Transverse colon (tissue), 4 donors: ENCODE results near the gene SMAD5.

Source experiments
- EP300 ChIP-seq: sonication (generic); formaldehyde crosslinking; IDR thresholded peaks from one replicate; pipeline ENCODE4 v1.6.1; 2017; ENCODE audit warnings: antibody characterized with exemption, low read depth
- POLR2A ChIP-seq: fragments of 450-650 bp; IDR thresholded peaks from one replicate; pipeline ENCODE4 v1.6.1; 2016; ENCODE audit warnings: antibody characterized with exemption, mild to moderate bottlenecking, moderate library complexity
- POLR2AphosphoS5 ChIP-seq, 3 donors: sonication (generic); formaldehyde crosslinking; IDR thresholded peaks; one replicate each; pipeline ENCODE4 v1.6.1; 2016; ENCODE audit warnings: antibody characterized with exemption in 3 of 3
- TF ChIP-seq, protein P1 (sequence below), 5 experiments: fragments of 200-600 bp in 3 of 5; fragments of 450-650 bp in 2 of 5; sonication (generic) in 3 of 5; IDR thresholded peaks; 1 replicate in 2 of 5; 2 replicates in 3 of 5; pipeline ENCODE4 v1.5.1; 2016 to 2017; ENCODE audit warnings: antibody characterized with exemption in 5 of 5, inconsistent platforms in 3 of 5, mild to moderate bottlenecking in 2 of 5, moderate library complexity in 1 of 5

DNA sequence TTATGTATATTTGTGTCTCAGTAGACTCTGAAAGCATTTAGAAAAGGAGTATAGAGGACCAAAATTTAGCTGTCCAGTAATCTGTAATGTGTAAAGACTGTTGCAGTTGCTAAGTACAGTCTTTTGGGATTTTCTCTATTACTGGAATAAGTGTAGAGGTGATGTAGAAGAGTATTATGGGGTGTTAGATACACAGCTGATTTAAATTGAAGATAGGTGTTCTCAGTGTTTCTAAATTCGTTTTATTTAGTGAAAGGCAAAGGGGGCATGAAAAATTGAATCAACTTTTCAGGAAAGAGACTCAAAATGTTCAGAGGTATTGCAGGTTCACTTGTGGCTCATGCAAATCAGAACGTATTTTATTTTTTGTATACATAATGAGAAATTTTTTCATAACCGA lies 13.6 kb downstream of the SMAD5 start:
- TF ChIP-seq, protein P1, sequence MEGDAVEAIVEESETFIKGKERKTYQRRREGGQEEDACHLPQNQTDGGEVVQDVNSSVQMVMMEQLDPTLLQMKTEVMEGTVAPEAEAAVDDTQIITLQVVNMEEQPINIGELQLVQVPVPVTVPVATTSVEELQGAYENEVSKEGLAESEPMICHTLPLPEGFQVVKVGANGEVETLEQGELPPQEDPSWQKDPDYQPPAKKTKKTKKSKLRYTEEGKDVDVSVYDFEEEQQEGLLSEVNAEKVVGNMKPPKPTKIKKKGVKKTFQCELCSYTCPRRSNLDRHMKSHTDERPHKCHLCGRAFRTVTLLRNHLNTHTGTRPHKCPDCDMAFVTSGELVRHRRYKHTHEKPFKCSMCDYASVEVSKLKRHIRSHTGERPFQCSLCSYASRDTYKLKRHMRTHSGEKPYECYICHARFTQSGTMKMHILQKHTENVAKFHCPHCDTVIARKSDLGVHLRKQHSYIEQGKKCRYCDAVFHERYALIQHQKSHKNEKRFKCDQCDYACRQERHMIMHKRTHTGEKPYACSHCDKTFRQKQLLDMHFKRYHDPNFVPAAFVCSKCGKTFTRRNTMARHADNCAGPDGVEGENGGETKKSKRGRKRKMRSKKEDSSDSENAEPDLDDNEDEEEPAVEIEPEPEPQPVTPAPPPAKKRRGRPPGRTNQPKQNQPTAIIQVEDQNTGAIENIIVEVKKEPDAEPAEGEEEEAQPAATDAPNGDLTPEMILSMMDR (IDR thresholded peaks at IDR 0.05): no peak
- TF ChIP-seq POLR2AphosphoS5 (IDR thresholded peaks at IDR 0.05) (no peak), EP300 (no peak), POLR2A (no peak)
